Measurements from ENCODE around the gene RPL6.
A peak's percentile ranks its signal among the peaks of the same experiment; 100 is the strongest.

RPL6 gene

DNA sequence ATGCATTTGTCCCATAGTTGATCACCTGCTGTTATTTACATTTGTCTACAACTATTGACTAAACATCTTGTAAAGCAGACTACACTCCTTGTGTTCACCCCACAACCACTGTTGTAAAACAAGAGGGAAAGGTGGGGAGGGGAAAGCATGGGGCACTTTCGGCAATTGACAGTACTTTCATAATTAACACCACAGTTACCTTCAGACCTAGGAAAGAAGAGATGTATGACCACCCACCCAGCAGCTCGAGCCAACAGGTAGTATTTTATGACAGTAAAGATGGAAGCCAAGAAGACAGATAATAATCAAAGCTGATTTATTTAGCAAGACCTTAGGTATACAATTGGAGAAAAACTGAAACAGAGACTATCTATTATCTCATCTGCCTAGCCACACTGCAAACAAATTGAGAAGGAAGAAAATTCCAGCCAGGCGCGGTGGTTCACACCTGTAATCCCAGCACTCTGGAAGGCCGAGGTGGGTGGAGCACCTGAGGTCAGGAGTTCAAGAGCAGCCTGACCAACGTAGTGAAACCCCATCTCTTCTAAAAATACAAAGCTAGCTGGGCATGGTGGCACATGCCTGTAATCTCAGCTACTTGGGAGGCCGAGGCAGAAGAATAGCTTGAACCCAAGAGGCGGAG, 38.4 kb downstream of the RPL6 start:
- no peak for DNase-seq

DNA sequence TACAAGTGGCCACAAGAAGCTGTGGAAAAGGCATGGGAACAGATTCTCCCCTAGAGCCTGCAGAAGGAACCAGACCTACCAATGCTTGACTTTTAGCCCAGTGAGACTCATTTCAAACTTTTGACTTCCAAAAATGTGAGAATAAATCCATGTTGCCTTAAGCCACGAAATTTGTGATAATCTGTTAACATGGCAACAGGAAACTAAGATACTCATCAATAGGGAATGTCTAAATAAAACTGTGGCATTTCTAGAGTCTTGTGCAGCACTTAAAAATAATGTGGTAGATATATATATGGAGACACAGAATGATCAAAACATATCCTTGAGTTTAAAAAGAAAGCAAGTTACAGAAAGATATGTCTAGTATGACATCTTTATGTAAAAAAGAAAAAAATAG, 39.2 kb downstream of the RPL6 start:
- no peak for DNase-seq

DNA sequence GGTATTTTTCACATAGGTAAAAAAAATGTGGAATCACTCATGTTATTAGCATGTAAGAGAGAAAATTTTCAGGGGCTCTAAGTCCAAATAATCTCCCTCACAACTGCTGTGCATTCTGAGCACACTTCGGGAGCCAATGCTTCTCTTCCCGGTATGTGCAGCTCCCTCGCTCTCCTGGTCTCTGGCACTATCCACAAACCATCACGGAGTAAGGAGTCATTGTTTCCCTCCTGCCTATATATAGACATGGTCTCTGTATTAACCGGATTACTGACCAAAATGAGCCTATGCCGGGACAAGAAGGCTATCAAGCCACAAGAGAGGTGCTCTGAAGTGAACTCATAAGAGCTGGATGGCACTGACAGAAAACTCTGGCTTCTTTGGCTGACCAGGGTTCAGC, 40.5 kb downstream of the RPL6 start:
- DNase-seq, result peak; percentile 92

DNA sequence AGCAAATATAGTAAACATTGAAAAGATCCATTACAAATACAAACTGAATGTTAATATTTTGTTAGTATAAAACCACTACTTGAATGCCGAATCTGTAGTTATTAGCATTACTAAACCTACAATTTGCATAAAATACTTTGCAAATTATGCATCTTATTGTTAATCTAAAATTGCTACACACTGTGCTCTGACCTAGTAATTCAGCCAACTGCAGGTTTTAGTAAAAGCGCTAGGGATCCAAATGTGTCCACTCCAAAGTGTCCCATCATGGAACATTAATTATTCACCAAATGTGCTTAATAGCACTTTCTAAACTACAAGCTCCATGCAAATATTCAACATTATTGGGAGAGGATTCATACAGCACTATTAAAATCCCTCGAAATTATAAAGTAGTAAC, 41.4 kb downstream of the RPL6 start:
- DNase-seq, result no peak

DNA sequence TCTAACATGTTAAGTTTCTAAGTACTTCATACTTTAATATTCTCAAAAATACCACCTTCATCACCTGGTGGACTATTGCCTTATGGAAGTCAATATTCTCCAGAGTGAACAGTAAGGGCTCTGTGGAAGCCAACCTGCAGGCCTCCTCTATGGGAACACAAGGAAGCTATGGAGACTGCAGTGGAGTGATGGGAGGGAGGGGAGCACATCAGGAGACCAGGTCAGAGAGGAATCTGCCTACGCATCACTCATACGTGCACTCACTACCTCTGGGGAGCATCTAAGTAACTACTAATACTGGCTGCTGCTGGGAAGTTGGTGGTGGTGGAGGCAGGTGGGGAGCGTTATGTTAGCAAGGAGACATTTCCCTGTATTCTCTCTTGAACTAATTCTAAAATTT, 47.1 kb downstream of the RPL6 start:
- DNase-seq, result no peak

DNA sequence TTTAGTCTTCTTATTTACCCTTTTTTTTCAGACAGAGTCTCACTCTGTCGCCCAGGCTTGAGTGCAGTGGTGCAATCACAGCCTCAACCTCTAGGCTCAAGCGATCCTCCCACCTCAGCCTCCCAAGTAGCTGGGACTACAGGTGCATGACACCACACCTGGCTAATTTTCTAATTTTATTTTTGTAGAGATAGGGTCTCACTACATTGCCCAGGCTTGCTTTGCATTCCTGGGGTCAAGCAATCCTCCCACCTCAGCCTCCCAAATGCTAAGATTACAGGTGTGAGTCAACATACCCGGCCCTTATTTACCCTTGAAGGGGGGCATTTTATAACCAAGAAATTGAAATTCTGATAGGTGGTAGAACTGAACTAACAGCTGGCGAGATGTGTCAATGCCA, 48.1 kb downstream of the RPL6 start:
- DNase-seq, result no peak

DNA sequence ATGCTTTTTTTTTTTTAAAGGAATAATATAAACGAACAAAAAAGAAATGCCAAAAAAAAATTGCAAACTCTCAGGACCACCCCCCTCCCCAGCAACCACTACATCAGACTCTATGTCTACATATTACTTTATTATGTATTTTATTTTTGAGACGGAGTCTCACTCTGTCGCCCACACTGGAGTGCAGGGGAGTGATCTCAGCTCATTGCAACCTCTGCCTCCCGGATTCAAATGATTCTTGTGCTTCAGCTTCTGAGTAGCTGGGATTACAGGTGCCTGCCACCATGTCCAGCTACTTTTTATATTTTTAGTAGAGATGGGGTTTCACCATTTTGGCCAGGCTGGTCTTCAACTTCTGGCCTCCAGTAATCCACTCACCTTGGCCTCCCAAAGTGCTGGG, 50.1 kb downstream of the RPL6 start:
- no peak for DNase-seq

DNA sequence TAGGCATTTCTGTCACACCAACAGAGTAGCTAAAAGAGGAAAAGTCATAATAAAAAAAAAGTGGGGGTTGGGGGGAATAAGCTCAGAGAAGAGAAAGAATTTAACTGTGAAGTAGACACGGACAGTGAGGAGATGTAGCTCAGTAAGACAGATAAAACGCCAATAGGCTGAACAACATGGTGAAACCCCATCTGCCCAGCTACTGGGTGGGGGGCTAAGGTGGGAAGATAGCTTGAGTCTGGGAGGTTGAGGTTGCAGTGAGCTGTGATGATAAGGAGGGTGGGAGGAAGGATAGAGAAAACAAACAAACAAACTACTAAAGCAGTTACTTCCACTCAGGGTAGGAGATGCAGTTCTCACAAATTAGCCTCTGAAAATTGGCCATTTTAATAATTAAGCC, 52.2 kb downstream of the RPL6 start:
- DNase-seq, result no peak
